Measurements from ENCODE around the gene WDHD1.
A peak's percentile ranks its signal among the peaks of the same experiment; 100 is the strongest.
"Not testable (repeated sequence)": the region's sequence is repeated elsewhere in the genome, so short reads cannot be mapped to it uniquely, and the experiment has no call there.

WDHD1 gene

DNA sequence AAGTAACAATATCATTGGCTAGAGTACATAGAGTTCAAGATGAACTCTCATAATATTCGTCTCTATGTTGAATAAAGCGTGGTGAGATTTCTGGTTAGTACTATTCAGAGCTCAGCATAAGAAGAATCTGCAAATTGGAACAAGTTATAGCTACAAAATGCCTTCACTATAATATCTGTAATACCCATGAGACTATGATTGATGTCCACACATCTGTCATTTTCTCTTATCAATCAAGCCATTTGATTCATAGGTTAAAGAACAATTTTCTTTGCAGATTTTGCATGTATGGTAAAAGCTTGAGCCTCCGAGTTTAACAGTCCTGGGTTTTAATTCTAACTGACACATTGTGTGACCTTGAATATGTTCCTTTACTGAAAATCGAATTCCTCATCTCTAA is 1.6 kb upstream of the WDHD1 start:
- no peak for DNase-seq (ENCODE audit: low read depth)
- H3K4me3 ChIP-seq (ENCODE audit: low read length): peak overlapping the region; percentile 63
- TF ChIP-seq, protein P1, sequence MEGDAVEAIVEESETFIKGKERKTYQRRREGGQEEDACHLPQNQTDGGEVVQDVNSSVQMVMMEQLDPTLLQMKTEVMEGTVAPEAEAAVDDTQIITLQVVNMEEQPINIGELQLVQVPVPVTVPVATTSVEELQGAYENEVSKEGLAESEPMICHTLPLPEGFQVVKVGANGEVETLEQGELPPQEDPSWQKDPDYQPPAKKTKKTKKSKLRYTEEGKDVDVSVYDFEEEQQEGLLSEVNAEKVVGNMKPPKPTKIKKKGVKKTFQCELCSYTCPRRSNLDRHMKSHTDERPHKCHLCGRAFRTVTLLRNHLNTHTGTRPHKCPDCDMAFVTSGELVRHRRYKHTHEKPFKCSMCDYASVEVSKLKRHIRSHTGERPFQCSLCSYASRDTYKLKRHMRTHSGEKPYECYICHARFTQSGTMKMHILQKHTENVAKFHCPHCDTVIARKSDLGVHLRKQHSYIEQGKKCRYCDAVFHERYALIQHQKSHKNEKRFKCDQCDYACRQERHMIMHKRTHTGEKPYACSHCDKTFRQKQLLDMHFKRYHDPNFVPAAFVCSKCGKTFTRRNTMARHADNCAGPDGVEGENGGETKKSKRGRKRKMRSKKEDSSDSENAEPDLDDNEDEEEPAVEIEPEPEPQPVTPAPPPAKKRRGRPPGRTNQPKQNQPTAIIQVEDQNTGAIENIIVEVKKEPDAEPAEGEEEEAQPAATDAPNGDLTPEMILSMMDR (IDR thresholded peaks at IDR 0.05; ENCODE audit: insufficient read depth, low read depth, low read length, missing control alignments): no peak

DNA sequence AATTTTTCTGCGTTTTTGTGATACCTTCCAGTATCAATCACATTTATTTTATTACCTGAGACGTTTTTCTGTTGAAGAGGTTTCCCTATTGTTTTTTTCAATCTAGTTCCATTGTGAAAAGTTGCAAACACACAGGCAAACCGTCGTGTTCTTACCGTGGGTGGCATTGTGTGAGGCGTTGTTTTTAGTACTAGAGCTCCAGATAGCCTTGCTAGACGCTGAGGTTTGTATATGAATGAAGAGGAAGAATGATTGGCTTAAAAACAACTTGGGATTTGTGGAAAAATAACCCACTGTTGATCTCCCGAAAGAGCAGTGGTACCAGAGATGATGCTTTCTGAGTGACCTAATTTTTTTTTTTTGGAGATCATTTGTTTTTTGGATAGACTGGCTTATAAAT is 1.2 kb upstream of the WDHD1 start:
- peak overlapping the region; percentile 63 for H3K4me3 ChIP-seq (ENCODE audit: low read length)
- TF ChIP-seq, protein P1 (IDR thresholded peaks at IDR 0.05; ENCODE audit: insufficient read depth, low read depth, low read length, missing control alignments): no peak
- DNase-seq (ENCODE audit: low read depth): no peak

DNA sequence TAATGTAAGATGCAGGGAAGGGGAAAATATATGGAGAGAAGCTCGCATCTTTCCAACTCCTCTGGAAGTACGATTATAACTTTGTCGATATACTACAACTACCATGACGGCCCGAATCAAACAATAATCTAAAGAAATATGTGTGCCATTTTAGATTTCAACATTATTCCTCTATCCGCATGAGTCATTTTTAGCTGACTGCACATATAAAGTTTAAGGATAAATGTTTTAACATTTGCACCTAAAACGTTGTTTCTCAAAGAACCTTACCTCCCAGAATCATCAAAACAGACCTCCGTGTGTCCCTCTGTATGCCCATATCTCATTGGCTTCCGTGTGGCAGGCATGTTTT is 482 bp downstream of the WDHD1 start:
- TF ChIP-seq, protein P1 (IDR thresholded peaks at IDR 0.05; ENCODE audit: insufficient read depth, low read depth, low read length, missing control alignments): no peak

DNA sequence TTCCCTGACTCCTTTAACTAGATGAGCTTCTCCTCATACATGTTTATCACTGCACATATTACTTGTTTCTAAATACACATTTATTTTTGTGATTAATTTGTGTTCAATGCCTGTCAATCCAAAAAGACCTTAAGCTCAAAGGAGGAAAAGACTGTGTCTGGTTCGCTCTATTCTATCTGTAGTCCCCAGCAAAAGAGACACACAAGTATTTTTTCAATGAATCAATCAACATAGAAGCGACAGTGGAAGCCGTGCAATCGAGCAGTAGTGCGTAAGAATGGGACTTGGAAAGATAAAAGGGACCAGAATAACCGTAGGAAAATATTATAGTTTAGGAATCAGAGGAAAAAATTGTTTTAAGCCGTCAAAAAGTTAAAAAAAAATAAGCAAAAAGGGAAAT is 951 bp downstream of the WDHD1 start:
- peak overlapping the region; percentile 63 for H3K4me3 ChIP-seq (ENCODE audit: low read length)
- no peak for DNase-seq (ENCODE audit: low read depth)
- TF ChIP-seq, protein P1 (IDR thresholded peaks at IDR 0.05; ENCODE audit: insufficient read depth, low read depth, low read length, missing control alignments): no peak

More for the DNA sequence above, 482 bp downstream of the WDHD1 start:
- peak overlapping the region; percentile 63 for H3K4me3 ChIP-seq (ENCODE audit: low read length)
- no peak for DNase-seq (ENCODE audit: low read depth)

DNA sequence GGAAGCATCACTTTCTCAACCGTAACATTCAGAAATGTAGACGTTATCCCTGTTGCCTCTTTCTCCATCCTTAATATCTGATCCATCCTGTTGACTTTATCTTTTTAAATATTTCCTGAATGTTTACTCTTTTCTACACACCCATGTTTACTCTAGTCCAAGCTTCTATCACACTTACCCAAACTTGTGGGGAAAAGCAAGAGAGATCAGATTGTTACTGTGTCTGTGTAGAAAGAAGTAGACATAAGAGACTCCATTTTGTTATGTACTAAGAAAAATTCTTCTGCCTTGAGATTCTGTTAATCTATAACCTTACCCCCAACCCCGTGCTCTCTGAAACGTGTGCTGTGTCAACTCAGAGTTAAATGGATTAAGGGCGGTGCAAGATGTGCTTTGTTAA is 2.5 kb downstream of the WDHD1 start:
- not testable (repeated sequence) for H3K4me3 ChIP-seq (ENCODE audit: low read length); DNase-seq (ENCODE audit: low read depth)

DNA sequence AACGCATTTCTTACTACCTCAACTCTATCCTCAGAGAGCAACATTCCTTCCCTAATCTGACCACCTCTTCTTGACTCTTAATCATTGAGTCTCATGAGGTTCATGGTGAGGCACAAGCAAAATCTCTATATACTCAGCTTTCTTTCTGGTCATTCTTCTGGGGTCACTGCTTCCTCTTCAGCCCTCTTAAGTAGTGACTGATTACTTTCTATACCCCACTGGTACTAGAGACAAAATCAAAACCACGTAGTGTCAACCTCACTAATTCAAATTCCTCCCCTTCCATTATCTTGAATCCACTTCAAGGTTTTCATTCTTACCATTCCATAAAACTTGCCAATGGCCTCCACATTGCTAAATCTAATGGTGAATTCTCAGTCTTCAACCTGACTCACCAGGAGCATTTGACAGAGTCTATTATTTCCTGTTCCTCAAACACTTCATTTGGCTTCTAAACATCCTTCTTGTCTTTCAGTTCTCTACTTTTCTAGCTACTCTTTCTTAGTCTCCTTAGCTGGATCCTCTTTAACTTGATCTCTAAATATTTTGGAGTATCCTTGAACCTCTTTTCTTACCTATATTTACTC is 6.8 kb downstream of the WDHD1 start:
- peak; percentile 23 for DNase-seq (ENCODE audit: low read depth)
- no peak overlapping the region for H3K4me3 ChIP-seq (ENCODE audit: low read length)
- TF ChIP-seq, protein P1 (IDR thresholded peaks at IDR 0.05; ENCODE audit: insufficient read depth, low read depth, low read length, missing control alignments): no peak

DNA sequence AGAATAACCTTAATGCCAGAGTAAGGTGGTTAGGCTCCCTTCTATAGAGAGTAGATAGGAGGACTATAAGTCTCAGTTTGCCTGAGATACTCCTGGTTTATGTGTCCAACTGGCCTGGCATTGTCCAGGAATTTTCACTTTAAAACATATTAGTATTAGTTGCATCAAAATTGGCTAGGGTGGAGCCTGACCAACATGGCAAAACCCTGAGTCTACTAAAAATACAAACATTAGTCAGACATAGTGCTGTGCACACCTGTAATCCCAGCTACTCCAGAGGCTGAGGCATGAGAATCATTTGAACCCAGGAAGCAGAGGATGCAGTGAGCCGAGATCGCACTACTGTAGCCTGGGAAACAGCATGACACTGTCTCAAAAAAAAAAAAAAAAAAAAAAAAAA is 11.9 kb downstream of the WDHD1 start:
- peak; percentile 34 for DNase-seq (ENCODE audit: low read depth)
- H3K4me3 ChIP-seq (ENCODE audit: low read length): no peak overlapping the region
- TF ChIP-seq, protein P1 (IDR thresholded peaks at IDR 0.05; ENCODE audit: insufficient read depth, low read depth, low read length, missing control alignments): no peak

All from epithelial cell of esophagus (primary cell).